NCI-H345 treated with DMSO at 0.1 percent for 48 hours (cell line): Measurements from ENCODE around the gene ARMS2.

Experiments used
- DNase-seq: peaks from one replicate; lab custom pipeline; 2025; ENCODE audit not compliant: unreplicated experiment; lab: John Stamatoyannopoulos, UW

The ARMS2 gene

DNA sequence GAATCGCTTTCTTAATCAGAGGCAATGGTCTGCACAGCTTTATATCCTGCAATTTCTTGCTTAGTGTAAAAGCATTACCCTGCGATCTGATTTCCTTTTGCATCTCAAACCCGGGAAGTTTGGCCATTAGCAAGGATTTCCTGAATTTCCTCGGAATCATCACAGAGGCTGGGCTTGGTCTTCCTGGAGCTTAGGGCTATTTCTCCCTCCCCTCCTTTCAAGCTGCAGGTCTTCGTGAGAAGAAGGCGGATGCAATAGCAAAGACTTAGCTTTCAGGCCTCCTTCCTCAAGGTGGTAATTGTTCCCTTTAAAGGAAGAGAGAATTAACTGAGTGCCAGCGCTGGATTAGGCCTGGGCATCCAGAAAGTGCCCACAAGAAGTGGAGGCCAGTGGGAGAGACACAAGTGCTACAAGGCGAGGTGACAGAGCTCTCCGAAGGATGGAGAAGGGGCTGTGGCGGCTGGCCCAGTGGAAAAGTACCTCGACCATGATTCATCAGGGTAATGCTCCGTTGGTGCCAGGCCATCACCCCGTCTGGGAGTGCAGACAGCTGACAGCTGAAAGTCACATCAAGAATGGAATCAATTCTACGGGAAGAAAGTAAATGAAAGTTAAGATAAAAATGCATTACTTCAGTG, 4.0 kb upstream of the ARMS2 start:
- no peak for DNase-seq

- no peak for DNase-seq
Observed at GRCh38 chr10:122454071-122454470, 382 bp upstream of the ARMS2 start.

DNA sequence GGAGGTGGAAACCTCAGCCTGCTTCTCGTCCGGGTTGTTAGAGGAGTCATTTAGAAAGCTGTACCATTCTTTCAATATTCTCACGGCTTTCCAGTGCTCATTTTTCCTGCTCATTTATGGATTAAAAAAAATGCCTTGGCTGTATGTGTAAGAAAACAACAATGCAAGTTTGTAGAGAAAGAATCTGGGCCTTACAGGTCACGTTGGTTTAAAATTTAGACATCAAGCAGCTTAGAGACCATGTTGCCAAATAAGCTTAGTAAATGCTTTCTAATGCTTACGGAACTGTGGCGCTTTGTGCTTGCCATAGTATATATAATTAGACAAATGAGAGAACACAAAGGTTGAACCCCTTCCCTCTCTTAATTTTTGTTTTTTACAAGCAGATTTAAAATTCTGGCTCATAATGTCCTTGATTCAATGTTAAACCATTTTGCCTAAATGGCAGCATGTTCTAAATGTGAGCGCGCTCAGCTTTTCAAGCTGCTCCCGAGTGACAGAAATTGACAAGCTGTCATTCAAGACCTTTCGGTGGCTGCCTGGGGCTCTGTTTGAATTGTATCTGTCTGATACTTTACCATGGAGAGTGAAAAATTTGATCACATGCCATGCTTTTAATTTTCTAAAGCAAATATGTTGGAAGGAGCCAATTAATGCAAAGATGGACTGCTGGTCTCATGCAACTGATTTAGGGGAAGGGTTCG, 1.1 kb downstream of the ARMS2 start:
- DNase-seq = no peak

GRCh38 chr10:122457934-122458333, 3.5 kb downstream of the ARMS2 start:
- DNase-seq = no peak

DNA sequence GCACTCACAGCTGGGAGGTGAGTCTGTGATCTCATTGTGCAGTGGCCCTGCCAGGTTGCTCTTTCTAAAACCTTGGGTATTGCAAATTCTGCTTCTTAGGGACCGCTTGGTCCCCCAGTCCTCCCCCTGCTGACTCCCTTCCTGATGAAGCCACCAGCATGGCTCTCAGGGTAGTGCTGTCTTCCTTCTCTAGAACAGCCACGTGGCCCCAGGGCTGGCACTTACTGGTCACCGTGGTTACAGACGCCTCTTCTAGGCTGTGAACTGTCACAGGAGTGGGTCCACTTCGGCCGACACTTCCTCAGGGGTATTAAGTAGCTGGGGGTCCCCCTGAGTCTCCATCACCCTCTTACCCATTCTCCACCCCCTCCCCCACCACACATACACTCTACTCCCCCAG, 4.2 kb downstream of the ARMS2 start:
- no peak for DNase-seq

DNA sequence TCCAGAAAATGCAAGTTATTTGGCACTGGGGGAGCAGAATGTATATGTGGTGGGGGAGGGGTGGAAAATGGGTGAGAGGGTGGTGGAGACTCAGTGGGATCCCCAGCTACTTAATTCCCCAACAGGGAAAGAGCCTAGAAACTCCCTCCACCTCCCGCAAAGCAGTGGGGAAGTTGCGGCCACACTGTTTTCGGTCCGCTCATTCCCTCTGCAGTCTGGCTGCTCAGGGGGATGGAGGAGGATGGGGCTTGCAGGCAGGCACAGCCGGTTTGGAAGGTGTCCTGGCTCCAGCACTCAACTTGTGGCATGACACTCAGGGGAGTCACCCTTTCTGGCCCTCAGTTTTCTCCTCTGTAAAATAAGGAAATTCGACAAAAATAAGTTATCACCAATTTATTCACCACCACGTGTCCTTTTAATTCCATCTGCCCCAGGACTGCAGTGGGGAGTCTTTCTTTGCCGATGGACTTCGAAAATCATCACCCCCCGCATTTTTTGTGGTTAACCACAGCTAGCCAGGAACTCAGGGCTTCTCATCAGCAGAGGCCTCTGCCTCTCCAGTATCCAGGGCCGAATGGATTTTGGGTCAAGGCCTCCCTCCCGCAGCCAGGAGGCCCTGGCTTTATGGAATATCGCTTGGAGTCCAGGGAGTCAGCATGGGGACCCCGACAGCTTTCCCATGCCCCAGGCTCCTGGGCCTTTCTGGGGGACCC, 5.3 kb downstream of the ARMS2 start:
- DNase-seq = no peak

DNA sequence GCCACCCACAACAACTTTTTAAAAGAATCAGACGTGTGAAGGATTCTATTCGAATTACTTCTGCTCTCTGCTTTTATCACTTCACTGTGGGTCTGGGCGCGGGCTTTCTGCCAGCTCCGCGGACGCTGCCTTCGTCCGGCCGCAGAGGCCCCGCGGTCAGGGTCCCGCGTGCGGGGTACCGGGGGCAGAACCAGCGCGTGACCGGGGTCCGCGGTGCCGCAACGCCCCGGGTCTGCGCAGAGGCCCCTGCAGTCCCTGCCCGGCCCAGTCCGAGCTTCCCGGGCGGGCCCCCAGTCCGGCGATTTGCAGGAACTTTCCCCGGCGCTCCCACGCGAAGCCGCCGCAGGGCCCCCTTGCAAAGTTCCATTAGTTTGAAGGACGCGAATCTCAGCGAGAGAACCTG, 6.4 kb downstream of the ARMS2 start:
- DNase-seq = no peak

DNA sequence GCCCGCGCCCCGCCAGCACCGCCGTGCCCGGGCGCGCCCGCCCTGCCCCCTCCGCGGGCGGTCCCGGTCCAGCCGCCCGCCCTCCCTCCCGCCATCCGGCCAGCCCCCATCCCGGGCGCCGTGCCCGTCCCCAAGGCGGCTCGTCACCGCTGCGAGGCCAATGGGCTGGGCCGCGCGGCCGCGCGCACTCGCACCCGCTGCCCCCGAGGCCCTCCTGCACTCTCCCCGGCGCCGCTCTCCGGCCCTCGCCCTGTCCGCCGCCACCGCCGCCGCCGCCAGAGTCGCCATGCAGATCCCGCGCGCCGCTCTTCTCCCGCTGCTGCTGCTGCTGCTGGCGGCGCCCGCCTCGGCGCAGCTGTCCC, 6.9 kb downstream of the ARMS2 start, which contains the start of gene HTRA1:
HTRA1 (plus strand) TSS at position 187 of the 362 bp plus-strand sequence; CDS start at position 287, 100 bp downstream.
- DNase-seq = no peak

GRCh38 chr10:122461729-122462532, 7.5 kb downstream of the ARMS2 start:
- no peak for DNase-seq

DNA sequence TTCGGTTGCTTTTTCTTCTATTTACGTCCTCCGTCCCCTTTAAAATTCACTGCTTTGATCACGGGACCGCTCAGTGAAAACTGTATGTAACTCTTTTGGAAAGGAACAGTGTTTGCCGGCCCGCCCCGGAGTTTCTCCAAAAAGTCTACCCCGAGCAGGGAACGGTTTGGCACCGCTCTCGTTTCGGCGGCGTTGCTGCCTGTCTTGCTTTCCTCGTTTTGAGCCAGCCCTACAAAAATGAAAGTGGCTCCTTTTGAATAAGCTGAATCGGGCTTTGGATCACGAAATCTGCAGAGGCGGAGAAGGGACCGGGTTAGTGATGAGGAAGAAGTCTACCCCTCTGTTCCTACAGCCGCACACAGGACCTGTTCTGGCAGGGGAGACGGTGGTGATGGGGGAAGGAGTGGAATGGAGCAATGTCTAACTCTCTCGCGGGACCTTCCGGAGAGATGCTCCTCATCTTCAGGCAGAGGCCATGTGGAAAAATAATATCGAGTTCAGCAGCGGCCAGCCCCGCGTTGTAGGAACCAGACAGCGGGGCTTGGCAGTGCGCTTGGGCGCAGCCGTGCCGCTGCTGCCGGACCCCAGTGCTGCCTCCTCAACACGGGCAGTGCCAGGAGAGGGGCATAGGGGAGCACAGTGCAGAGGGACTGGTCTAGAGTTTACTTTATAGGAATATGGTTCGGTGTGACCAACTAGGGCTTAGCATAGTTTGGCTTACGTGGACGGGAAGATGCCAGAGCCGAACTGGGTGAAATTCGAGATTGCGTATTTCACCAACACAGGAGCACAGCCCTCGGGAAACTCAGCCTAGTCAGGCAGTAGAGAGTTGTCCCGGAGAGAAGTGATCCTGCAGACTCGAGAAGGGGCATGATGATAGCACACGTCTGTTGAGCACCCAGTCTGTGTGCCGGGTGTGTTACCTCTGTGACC, 8.3 kb downstream of the ARMS2 start:
- DNase-seq = no peak

GRCh38 chr10:122463466-122464249, 9.2 kb downstream of the ARMS2 start:
- no peak for DNase-seq

GRCh38 chr10:122464250-122464510, 9.7 kb downstream of the ARMS2 start:
- no peak for DNase-seq

DNA sequence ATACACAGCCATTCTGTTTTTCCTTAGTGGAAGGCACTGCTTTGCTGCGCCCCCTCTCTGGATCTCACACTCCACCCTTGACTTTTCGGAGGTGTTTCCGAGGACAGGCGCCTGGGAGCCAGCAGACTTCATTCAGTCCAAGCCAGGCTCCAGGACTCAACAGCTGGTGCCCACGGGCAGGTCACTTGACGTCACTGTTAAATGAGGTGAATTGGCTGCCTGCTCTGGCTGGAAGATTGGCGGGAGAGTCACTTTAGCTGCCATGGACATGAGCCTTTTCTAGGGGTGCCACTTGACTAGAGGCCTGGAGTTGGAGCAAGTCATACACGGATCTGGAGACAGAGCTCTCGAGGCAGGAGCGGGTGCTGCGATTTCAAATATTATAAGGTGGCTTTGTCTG, 10.1 kb downstream of the ARMS2 start:
- DNase-seq = no peak

- no peak for DNase-seq
Observed at GRCh38 chr10:122465401-122466040, 11.1 kb downstream of the ARMS2 start.

DNA sequence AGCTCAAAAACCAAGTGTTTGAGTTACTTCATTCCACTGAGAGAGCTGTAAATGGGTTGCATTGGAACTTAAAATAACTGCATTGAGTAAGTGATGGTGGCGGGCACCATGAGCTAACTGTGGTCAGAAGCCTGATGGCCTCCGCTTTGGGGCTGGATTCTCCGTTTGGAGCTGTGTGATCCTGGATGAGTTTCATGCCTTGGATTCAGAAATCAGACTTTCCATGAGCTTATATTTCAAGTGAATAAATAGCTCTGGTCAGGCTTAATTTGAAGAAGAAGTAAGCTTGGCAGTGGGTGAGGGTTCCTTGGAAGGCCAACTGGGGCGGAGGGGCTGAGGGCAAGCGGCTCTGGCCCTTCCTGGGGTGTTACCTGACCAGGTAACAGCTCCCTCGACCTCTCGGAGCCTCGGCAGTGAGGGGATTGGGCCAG, 12.5 kb downstream of the ARMS2 start:
- DNase-seq = no peak

GRCh38 chr10:122467701-122468100, 13.2 kb downstream of the ARMS2 start:
- DNase-seq = no peak

DNA sequence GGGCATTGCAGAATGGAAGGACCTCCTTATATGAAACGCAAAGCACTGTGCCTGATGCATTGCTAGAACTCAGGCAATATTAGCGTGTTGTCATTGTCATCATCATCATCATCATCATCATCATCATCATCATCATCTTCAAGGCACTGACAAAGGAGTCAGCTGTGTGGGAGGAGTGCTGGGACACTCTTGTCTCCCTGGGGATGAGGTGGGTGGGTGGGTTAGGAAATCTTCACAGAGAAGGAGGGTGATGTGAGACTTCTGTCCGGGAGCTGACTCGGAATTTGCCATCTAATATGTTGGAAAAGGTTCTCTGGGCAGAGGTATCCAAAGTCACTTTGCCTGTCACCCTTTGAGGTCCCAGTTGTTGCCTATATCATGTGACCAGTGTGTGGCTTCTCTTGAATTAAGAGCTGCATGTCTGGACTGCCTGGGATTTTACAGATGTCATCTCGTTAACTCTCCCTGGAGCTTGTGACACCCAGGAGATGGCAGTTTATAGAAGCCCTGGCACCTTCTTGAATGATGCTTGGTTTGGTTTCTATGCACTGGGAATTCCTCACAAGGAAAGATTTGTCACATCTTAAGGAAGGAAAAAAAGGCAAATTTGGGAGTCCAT, 14.0 kb downstream of the ARMS2 start:
- no peak for DNase-seq

DNA sequence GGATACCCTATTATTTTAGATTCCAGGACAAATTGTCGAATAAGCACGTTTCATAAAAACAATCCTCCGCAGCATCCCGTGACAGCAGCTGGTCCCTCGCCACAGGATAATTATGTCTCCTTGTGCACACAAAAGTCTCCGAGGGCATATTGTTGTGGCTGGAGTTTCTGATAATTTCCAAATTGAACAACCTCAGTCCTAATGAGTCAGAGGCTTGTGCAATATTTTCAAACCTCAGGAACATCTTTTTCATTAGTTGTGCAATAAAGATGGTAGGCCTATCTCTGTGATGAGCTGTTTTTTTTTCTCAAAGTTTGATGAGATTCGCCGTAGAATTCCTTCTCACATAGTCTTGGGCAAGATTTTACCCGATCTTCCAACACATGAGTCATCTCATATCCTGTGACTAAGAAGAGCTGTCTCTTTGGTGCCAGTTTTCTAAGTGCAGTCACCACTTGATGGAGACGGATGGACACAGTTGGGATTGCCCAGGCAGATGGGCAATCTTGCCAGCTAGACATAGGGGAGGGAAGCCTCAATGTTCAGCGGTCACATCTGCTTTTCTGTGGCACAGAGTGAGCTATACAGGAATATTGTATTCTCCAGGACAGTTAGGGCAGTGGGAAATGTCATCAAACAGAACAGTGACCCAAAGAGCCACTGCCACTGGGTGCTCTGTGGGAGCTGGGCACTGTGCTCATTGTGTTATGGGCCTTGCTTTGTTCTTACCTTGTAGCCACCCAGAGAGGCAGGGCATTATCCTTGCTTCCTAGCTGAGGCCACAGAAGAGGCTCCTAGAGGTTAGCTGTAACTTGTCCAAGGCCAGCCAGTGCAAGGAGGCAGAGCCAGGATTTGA, 14.7 kb downstream of the ARMS2 start:
- no peak for DNase-seq
